OCI-LY1 (cell line): ENCODE measurements around the gene SLC17A7.

ENCODE experiments used
- CTCF ChIP-seq: fragments of 200-600 bp; sonication (generic), shearing (Covaris generic); IDR thresholded peaks from 2 replicates; pipeline ENCODE4 v1.5.1; 2017; ENCODE audit warnings: mild to moderate bottlenecking, antibody characterized with exemption, low read length, moderate library complexity, mixed read lengths
- EZH2 ChIP-seq: fragments of 200-600 bp; sonication (generic), shearing (Covaris generic); IDR thresholded peaks from 2 replicates; pipeline ENCODE4 v1.8.0; 2017; ENCODE audit warnings: borderline replicate concordance, mixed run types, mild to moderate bottlenecking, antibody characterized with exemption, low read length, moderate library complexity, mixed read lengths

- TF ChIP-seq CTCF (no peak), EZH2 (no peak)
Observed at GRCh38 chr19:49436381-49437017, 4.8 kb downstream of the SLC17A7 start.
